Lung microvascular endothelial cell (primary cell): ENCODE data around the gene LTC4S. TPM values are rescaled to one million over a fixed set of nuclear protein-coding genes. Genes with fewer than 3 reads are reported as not detected.
"Not testable (repeated sequence)": the region's sequence is repeated elsewhere in the genome, so short reads cannot be mapped to it uniquely, and the experiment has no call there.

Experiments
- DNase-seq, 2 donors: peaks; one replicate each; pipeline versions ENCODE4 v3.0.0 to v3.0.0-alpha.2; 2010; ENCODE audit warnings: low read depth in 2 of 2
- total RNA-seq: library from RNA; depleted of rRNA; stranded (reverse); fragments of >200 nt; gene quantifications from 2 replicates; pipeline ENCODE4 v1.2.1, GENCODE V29; 2014

The LTC4S gene
- total RNA-seq: 0.44 and 0.79 TPM in 2 replicates

DNA sequence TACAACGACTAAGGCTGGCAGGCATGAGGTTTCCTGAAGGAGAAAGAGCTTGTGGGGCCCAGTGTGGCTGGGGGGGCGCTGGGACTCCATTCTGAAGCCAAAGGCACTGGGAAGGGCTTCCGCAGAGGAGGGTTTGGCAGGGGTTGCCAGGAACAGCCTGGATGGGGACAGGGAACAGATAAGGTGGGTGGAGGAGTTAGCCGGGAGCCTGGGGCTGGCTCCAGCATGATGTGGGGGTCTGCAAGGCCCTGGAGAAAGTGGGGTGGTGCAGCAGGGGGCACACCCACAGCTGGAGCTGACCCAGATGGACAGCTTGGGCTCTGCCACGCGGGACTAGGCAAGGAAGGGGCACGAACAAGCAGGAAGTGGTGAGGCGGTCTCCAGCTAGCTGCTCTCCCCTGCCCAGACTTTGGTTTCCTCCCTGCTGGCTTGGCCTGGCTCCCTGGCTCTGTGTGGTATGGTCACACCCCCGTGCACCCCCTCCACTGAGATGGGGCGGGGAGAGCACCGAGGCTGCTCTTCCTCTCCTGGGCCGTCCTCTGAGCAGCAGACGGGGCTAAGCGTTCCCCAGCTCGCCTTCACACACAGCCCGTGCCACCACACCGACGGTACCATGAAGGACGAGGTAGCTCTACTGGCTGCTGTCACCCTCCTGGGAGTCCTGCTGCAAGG lies at the start of gene LTC4S:
LTC4S (plus strand) TSS at position 519 of the 672 bp plus-strand sequence; CDS start at position 614, 95 bp downstream.
- DNase-seq: peak; percentile 35 to 60

DNA sequence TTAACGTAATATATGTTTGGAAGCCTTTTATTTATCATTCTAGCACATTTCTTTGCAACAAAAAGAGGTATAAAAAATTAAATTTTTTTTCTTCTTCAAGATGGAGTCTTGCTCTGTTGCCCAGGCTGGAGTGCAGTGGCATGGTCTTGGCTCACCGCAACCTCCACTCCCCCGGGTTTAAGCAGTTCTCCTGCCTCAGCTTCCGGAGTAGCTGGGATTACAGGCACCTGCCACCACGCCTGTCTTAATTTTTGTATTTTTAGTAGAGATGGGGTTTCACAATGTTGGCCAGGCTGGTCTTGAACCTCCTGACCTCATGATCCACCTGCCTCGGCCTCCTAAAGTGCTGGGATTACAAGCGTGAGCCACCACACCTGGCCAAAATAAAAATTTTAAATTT lies 49.7 kb upstream of the LTC4S start:
- DNase-seq: not testable (repeated sequence)

GRCh38 chr5:179746872-179747271 lies 46.9 kb upstream of the LTC4S start:
- no peak for DNase-seq

DNA sequence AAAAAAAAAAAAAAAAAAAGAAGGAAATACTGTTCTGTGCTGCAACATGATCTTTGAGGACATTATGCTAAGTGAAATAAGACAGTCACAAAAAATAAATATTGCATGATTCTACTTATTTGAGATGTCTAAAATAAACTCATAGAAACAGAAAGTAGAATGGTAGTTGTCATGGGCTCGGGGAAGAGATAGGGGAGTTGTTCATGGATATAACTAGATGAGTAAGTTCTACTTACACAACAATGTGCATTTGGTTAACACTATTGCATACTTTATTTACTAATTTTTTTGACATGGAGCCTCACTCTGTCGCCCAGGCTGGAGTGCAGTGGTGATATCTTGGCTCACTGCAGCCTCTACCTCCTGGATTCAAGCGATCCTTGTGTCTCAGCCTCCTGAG lies 46.0 kb upstream of the LTC4S start:
- no peak for DNase-seq

DNA sequence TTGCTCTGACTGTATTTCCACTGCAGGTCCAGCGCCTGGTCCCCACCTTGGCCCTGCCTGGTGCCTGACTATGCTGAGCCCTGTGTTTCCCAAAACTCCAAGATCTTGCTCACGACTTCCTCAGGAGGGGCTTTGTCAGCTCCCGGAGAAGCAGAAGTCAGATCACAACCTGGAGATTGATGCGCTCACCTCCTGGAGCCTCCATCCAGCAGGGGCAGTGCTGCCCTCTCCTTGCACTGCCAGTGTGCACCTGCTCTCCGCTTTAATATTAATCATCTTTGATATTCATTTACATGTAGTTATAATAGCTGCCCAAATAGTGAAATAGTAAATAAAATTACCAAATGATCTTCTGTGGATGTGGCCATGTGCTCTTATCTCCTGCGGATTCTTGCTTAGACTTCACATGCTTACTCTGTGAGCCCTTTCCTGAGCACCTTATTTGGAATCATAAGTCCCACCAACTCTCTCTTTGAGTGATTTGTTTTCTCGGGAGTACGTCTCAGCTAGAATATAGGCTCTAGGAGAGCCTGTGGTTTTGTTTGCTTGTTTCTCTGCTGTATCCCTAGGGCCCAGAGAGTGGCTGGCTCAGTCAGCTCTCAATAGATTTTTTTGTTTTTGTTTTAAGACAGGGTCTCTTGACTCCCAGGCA lies 43.8 kb upstream of the LTC4S start:
- no peak for DNase-seq

DNA sequence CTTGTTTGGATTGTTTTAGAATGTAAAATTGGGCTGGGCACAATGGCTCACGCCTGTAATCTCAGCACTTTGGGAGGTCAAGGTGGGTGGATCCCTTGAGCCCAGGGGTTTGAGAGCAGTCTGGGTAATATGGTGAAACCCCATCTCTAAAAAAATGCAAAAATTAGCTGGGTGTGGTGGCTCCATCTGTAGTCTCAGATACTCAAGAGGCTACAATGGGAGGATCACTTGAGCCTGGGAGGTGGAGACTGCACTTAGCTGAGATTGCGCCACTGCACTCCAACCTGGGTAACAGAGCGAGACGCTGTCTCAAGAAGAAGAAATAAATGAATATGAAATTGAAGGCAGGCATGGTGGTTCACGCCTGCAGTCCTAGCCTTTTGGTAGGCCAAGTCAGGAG lies 39.8 kb upstream of the LTC4S start:
- no peak for DNase-seq

- DNase-seq: peak; percentile 50 to 79
Measured at GRCh38 chr5:179755022-179755421, 38.8 kb upstream of the LTC4S start.

DNA sequence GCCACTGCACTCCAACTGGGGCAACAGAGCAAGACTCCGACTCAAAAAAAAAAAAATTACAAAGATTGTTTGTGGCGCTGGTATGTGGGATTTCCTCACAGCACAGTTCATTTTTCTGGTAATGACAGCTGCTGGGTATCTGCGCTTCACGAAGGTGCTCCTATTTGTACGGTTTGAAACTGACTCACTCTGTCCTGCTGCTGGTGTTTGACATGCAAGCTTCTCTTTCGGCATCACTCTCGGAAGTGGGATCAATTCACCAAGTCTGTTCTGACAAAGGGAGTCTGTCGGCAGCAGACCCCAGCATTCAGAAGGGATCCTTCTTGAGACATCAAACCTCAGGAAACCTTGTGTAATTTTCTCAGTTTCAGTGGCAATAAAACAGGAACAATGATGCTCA lies 34.8 kb upstream of the LTC4S start:
- no peak for DNase-seq

GRCh38 chr5:179759581-179760551 lies 33.9 kb upstream of the LTC4S start:
- peak in 1 of 2 donors; percentile 27 for DNase-seq

DNA sequence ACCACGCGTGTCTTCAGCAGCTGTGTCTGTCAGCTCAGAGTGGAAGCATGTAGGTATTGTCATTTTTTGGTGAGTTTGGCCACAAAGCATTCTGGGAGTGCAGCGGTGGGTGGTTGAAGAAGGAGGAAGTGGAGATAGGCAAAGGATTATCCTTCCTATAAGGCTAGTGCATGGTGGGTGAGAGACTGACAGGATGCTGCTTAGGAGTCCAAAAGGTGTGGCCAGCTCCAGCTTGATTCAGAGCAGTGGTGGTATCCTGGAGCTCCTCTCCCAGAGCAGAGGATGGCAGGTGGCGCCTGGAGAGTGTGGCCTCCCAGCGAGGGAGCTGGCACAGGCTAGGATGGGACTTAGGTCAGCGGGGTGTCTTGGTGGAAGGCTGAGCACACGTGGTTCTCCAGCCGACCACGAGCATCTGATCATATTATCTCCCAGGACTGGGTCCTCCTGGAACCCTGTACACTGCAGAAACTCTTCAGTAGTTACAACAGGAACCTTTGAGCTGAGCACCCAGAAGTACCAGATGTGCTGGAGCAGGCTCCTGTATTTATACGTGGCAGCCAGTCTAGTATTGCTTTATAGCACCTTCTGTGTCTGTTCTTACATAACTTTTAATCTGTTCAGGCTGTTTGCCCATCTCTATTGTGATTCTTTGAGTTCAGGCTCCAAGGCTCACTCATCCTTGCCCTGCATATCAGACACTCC lies 31.6 kb upstream of the LTC4S start:
- no peak for DNase-seq

DNA sequence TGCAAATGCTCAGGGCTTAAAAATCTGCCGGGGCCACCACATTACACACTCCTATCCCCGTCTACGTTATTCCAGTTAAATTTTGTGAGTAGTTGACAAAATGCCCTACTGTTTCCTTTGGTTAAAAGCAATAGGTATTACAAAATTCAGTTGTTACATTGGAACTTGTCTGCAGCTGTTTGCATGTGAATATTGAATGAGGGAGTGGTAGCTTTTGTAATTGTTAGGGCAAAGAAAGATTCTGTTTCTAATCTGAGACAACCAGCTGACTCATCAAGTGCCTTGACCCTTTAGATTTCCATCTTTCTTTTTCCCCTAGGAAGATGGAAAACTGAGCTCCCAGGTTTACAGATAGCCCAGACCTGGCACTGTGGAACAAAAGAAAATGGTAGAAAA lies 31.0 kb upstream of the LTC4S start:
- DNase-seq: peak in 1 of 2 donors; percentile 44

DNA sequence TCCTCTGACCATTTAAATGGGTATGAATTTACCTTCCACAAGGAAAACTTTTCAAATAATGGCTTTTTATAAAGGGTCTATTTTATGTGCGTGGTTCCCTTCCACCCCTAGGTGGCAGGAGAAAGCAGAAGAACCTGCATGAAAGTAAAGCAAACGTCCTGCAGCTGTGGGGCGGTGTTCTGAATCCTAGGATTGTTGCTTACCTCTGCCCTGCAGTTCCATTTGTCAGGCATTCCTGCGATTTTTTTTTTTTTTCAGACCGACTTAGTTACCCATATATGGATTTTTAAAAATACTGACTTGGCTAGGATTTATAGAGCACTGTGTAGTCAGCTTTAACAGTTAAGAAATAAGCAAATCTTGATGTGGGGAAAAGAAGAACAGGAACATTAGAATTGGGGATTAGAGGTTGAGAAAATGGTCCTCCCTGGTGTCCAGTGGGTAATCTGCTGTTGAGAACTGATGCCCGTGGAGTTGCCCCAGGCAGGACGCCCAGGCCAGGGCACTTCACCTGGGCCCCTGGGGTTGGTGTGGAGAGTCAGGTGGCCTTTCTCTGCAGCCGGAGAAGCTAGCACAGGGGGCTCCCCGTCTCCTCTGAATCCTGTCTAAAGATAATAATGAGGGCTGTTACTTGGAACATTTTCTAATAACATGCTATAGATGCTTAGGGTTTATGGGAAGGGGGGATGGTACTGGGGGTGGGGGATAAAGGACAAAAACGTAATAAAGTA lies 30.4 kb upstream of the LTC4S start:
- DNase-seq: peak; percentile 84 to 90

GRCh38 chr5:179764056-179764455 lies 29.7 kb upstream of the LTC4S start:
- no peak for DNase-seq

DNA sequence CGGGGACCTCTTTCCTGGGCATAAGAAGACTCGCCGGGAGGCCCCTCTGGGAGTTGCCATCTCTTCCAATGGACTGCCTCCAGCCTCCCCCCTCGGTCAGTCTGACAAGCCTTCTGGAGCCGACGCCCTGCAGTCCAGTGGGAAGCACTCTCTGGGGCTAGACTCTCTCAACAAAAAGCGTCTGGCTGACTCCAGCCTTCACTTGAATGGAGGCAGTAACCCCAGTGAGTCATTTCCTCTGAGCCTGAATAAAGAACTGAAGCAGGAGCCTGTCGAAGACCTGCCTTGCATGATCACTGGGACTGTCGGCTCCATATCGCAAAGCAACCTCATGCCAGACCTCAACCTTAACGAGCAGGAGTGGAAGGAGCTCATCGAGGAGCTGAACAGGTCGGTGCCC lies 28.4 kb upstream of the LTC4S start:
- peak; percentile 63 to 92 for DNase-seq

GRCh38 chr5:179766021-179766725 lies 27.6 kb upstream of the LTC4S start:
- peak; percentile 28 to 64 for DNase-seq

- peak in 1 of 2 donors; percentile 81 for DNase-seq
Measured at GRCh38 chr5:179766726-179767455, 26.9 kb upstream of the LTC4S start.

DNA sequence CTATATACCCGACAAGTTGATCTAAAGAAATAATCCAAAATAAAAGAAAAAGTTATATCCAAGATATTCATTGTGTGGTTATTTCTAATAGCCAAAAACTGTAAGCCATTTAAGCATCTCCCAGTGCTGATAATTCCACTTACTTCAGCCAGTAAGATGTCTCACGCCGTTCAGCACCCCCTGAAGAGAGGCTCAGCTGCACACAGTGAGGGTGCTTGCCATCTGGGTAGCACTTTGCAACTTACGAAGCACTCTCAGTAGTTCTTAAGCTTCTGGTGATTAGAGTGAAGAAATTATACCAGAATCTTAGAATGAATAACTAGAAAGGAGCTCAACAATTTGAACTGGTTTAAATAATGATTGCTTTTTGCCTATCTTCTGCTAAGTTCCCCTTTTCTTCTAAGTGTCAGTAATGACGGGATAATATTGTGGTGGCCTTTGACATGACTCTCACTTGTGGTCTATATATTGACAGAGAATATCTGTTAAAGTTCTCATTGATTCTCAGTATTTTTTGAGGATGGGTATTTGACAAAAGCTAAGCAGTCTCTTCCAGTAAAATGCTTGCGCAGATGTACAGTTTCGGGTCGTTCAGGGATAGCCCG lies 26.2 kb upstream of the LTC4S start:
- DNase-seq: no peak

- DNase-seq: no peak
Measured at GRCh38 chr5:179768326-179769085, 25.3 kb upstream of the LTC4S start.
